HepG2 (cell line): Measurements from ENCODE around the gene LRIG3. TPM values are rescaled to one million over a fixed set of nuclear protein-coding genes. Genes with fewer than 3 reads are reported as not detected.

Source experiments
- CREB1 ChIP-seq, 2 experiments: fragments of 450-650 bp in 1 of 2; IDR thresholded peaks; 2 replicates each; pipeline ENCODE4 v1.6.1; 2016 to 2017; ENCODE audit warnings: control low read depth in 1 of 2, mild to moderate bottlenecking in 1 of 2, missing compliant biosample characterization in 1 of 2, missing genetic modification characterization in 1 of 2
- HDAC2 ChIP-seq: sonication (generic); formaldehyde crosslinking; IDR thresholded peaks from 2 replicates; pipeline ENCODE4 v1.4.0; 2020; ENCODE audit warnings: missing genetic modification reagents
- POGZ ChIP-seq: sonication (generic); formaldehyde crosslinking; IDR thresholded peaks from 2 replicates; pipeline ENCODE4 v1.4.0; 2020; ENCODE audit warnings: mild to moderate bottlenecking, missing genetic modification reagents
- RBFOX2 ChIP-seq: fragments of 200-400 bp; formaldehyde crosslinking; IDR thresholded peaks from 2 replicates; pipeline ENCODE4 v1.6.1; 2017; ENCODE audit warnings: low read depth, mild to moderate bottlenecking, low read length
- ZBTB38 ChIP-seq: sonication (generic); formaldehyde crosslinking; IDR thresholded peaks from 2 replicates; pipeline ENCODE4 v1.5.1; 2020; ENCODE audit warnings: mild to moderate bottlenecking, missing genetic modification reagents
- ZFP62 ChIP-seq: sonication (generic); formaldehyde crosslinking; IDR thresholded peaks from 2 replicates; pipeline ENCODE4 v1.4.0; 2020; ENCODE audit warnings: missing genetic modification reagents
- ZNF225 ChIP-seq: sonication (generic); formaldehyde crosslinking; IDR thresholded peaks from 2 replicates; pipeline ENCODE4 v1.4.0; 2020; ENCODE audit warnings: mild to moderate bottlenecking, missing genetic modification reagents
- ZNF850 ChIP-seq: sonication (generic); formaldehyde crosslinking; conservative IDR thresholded peaks from 2 replicates; pipeline ENCODE4 v1.9.0; 2021; ENCODE audit warnings: mild to moderate bottlenecking, missing genetic modification reagents
- polyA plus RNA-seq, 8 experiments: library from polyadenylated mRNA; depleted of rRNA in 3 of 8; stranded (reverse) in 7 of 8; unstranded in 1 of 8; fragments of >200 nt; fragmentation: Illumina TruSeq in 4 of 8; extraction: Trizol in 4 of 8; gene quantifications; 2 replicates each; pipeline versions ENCODE4 v1.2.1 to v1.2.3, GENCODE V29; 2011 to 2016; ENCODE audit warnings: low read depth in 4 of 8, missing spikeins in 1 of 8, mixed read lengths in 1 of 8; ENCODE audit not compliant: insufficient read depth in 1 of 8
- total RNA-seq, 5 experiments: library from RNA; depleted of rRNA; stranded (reverse); fragments of >200 nt; fragmentation: Illumina TruSeq; extraction: Trizol; gene quantifications; 2 replicates each; pipeline ENCODE4 v1.2.3, GENCODE V29; 2016; ENCODE audit warnings: low read depth in 1 of 5
- TF ChIP-seq, protein P1 (sequence below): sonication (generic); formaldehyde crosslinking; conservative IDR thresholded peaks from 2 replicates; pipeline ENCODE4 v1.4.0; 2020; ENCODE audit warnings: mild to moderate bottlenecking, missing genetic modification reagents, moderate library complexity
- TF ChIP-seq, protein P2 (sequence below): sonication (generic); formaldehyde crosslinking; IDR thresholded peaks from 2 replicates; pipeline ENCODE4 v1.4.0; 2020; ENCODE audit warnings: missing genetic modification reagents, borderline replicate concordance
- TF ChIP-seq, protein P3 (sequence below): sonication (generic); formaldehyde crosslinking; IDR thresholded peaks from 2 replicates; pipeline ENCODE4 v1.5.0; 2020; ENCODE audit warnings: missing genetic modification reagents
- TF ChIP-seq, protein P4 (sequence below): IDR thresholded peaks from 2 replicates; pipeline ENCODE4 v1.6.1; 2016; ENCODE audit warnings: low read depth, missing genetic modification reagents, missing compliant biosample characterization

The LRIG3 gene
- total and polyA plus RNA-seq, 2 of the 13 experiments (the other 11 are each of a cell fraction or from before 2014, with no cell fraction given), result 7.7 to 17.4 TPM

DNA sequence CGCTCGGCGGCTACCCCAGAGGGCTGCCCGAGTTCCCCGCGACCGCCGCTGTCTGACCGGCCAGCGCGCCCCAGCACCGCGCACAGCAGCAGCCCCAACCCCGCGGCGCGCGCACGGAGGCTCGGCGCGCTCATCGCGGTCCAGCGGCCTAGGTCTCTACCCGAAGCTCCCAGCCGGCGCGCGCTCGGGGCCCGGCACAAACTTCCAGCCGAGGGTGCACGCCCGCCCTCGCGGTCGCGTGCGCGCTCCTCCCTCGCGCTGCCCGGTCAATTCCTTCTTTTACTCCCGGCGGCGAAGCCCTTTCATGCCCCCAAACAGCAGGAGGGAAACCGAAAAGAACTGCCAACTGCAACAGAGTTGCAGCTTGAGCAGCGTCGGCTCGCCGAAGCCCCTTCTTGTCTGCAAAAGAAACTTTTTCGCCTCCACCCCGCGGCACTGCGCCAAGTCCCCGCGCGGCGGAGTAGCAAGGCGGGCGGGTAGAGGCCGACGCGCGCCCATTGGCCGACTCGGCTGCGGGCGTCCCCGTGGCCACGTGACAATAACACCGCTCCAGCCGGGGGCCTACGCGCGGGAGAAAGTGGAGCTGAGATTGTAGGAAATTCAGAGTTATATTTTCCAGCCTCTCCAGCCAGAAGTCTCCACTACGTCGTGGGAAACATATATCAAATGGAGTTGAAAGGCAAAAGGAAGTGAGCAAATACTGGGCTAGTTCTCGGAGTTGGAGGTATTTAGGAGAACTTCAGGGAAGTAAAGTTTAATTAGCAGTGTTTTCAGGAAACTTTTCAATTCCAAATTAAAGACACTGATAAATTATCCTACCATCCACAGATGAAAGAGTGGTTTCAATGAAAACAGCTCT, at the start of gene LRIG3 (continued):
- TF ChIP-seq HDAC2 (CRISPR knock-in tag) (peak; percentile 42; the same call in 1 of the 2 replicates), ZNF850 (no peak), CREB1 (IDR thresholded peaks at IDR 0.05) (no peak), CREB1 (CRISPR knock-in tag; IDR thresholded peaks at IDR 0.05) (no peak), ZNF225 (peak; percentile 84), RBFOX2 (peak; percentile 74), ZBTB38 (CRISPR knock-in tag) (peak; percentile 62), POGZ (CRISPR knock-in tag) (peak; percentile 73), ZFP62 (CRISPR knock-in tag) (no peak)
- TF ChIP-seq, protein P1, sequence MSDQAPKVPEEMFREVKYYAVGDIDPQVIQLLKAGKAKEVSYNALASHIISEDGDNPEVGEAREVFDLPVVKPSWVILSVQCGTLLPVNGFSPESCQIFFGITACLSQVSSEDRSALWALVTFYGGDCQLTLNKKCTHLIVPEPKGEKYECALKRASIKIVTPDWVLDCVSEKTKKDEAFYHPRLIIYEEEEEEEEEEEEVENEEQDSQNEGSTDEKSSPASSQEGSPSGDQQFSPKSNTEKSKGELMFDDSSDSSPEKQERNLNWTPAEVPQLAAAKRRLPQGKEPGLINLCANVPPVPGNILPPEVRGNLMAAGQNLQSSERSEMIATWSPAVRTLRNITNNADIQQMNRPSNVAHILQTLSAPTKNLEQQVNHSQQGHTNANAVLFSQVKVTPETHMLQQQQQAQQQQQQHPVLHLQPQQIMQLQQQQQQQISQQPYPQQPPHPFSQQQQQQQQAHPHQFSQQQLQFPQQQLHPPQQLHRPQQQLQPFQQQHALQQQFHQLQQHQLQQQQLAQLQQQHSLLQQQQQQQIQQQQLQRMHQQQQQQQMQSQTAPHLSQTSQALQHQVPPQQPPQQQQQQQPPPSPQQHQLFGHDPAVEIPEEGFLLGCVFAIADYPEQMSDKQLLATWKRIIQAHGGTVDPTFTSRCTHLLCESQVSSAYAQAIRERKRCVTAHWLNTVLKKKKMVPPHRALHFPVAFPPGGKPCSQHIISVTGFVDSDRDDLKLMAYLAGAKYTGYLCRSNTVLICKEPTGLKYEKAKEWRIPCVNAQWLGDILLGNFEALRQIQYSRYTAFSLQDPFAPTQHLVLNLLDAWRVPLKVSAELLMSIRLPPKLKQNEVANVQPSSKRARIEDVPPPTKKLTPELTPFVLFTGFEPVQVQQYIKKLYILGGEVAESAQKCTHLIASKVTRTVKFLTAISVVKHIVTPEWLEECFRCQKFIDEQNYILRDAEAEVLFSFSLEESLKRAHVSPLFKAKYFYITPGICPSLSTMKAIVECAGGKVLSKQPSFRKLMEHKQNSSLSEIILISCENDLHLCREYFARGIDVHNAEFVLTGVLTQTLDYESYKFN (CRISPR knock-in tag), result 0 out of 2 replicates have a peak, but pooled peaks have one; percentile 10
- TF ChIP-seq, protein P2, sequence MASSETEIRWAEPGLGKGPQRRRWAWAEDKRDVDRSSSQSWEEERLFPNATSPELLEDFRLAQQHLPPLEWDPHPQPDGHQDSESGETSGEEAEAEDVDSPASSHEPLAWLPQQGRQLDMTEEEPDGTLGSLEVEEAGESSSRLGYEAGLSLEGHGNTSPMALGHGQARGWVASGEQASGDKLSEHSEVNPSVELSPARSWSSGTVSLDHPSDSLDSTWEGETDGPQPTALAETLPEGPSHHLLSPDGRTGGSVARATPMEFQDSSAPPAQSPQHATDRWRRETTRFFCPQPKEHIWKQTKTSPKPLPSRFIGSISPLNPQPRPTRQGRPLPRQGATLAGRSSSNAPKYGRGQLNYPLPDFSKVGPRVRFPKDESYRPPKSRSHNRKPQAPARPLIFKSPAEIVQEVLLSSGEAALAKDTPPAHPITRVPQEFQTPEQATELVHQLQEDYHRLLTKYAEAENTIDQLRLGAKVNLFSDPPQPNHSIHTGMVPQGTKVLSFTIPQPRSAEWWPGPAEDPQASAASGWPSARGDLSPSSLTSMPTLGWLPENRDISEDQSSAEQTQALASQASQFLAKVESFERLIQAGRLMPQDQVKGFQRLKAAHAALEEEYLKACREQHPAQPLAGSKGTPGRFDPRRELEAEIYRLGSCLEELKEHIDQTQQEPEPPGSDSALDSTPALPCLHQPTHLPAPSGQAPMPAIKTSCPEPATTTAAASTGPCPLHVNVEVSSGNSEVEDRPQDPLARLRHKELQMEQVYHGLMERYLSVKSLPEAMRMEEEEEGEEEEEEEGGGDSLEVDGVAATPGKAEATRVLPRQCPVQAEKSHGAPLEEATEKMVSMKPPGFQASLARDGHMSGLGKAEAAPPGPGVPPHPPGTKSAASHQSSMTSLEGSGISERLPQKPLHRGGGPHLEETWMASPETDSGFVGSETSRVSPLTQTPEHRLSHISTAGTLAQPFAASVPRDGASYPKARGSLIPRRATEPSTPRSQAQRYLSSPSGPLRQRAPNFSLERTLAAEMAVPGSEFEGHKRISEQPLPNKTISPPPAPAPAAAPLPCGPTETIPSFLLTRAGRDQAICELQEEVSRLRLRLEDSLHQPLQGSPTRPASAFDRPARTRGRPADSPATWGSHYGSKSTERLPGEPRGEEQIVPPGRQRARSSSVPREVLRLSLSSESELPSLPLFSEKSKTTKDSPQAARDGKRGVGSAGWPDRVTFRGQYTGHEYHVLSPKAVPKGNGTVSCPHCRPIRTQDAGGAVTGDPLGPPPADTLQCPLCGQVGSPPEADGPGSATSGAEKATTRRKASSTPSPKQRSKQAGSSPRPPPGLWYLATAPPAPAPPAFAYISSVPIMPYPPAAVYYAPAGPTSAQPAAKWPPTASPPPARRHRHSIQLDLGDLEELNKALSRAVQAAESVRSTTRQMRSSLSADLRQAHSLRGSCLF (CRISPR knock-in tag), result 0 out of 2 replicates have a peak, but pooled peaks have one; percentile 65
- TF ChIP-seq, protein P3, sequence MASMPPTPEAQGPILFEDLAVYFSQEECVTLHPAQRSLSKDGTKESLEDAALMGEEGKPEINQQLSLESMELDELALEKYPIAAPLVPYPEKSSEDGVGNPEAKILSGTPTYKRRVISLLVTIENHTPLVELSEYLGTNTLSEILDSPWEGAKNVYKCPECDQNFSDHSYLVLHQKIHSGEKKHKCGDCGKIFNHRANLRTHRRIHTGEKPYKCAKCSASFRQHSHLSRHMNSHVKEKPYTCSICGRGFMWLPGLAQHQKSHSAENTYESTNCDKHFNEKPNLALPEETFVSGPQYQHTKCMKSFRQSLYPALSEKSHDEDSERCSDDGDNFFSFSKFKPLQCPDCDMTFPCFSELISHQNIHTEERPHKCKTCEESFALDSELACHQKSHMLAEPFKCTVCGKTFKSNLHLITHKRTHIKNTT, result no peak
- TF ChIP-seq, protein P4, sequence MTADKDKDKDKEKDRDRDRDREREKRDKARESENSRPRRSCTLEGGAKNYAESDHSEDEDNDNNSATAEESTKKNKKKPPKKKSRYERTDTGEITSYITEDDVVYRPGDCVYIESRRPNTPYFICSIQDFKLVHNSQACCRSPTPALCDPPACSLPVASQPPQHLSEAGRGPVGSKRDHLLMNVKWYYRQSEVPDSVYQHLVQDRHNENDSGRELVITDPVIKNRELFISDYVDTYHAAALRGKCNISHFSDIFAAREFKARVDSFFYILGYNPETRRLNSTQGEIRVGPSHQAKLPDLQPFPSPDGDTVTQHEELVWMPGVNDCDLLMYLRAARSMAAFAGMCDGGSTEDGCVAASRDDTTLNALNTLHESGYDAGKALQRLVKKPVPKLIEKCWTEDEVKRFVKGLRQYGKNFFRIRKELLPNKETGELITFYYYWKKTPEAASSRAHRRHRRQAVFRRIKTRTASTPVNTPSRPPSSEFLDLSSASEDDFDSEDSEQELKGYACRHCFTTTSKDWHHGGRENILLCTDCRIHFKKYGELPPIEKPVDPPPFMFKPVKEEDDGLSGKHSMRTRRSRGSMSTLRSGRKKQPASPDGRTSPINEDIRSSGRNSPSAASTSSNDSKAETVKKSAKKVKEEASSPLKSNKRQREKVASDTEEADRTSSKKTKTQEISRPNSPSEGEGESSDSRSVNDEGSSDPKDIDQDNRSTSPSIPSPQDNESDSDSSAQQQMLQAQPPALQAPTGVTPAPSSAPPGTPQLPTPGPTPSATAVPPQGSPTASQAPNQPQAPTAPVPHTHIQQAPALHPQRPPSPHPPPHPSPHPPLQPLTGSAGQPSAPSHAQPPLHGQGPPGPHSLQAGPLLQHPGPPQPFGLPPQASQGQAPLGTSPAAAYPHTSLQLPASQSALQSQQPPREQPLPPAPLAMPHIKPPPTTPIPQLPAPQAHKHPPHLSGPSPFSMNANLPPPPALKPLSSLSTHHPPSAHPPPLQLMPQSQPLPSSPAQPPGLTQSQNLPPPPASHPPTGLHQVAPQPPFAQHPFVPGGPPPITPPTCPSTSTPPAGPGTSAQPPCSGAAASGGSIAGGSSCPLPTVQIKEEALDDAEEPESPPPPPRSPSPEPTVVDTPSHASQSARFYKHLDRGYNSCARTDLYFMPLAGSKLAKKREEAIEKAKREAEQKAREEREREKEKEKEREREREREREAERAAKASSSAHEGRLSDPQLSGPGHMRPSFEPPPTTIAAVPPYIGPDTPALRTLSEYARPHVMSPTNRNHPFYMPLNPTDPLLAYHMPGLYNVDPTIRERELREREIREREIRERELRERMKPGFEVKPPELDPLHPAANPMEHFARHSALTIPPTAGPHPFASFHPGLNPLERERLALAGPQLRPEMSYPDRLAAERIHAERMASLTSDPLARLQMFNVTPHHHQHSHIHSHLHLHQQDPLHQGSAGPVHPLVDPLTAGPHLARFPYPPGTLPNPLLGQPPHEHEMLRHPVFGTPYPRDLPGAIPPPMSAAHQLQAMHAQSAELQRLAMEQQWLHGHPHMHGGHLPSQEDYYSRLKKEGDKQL (CRISPR knock-in tag), result no peak
